Parathyroid adenoma (tissue), 2 donors: ENCODE measurements around the gene TTF2.
A peak's percentile ranks its signal among the peaks of the same experiment; 100 is the strongest.

Experiments
- H2AFZ ChIP-seq: fragments of 300-600 bp; sonication (generic); one replicate; pipeline ENCODE4 v1.7.0; 2017; ENCODE audit warnings: antibody characterized with exemption, mild to moderate bottlenecking
- H3K27ac ChIP-seq: fragments of 300-600 bp; sonication (generic); one replicate; pipeline ENCODE4 v1.7.0; 2017
- H3K27me3 ChIP-seq: fragments of 300-600 bp; sonication (generic); one replicate; pipeline ENCODE4 v1.7.0; 2017; ENCODE audit warnings: low read length; ENCODE audit not compliant: control insufficient read depth, insufficient read depth
- H3K36me3 ChIP-seq: fragments of 300-600 bp; sonication (generic); one replicate; pipeline ENCODE4 v1.7.0; 2017; ENCODE audit warnings: low read length; ENCODE audit not compliant: control insufficient read depth, insufficient read depth
- H3K4me1 ChIP-seq: fragments of 300-600 bp; sonication (generic); one replicate; pipeline ENCODE4 v1.7.0; 2017; ENCODE audit warnings: control low read depth
- H3K4me2 ChIP-seq: fragments of 300-600 bp; sonication (generic); one replicate; pipeline ENCODE4 v1.7.0; 2017; ENCODE audit warnings: low read length
- H3K4me3 ChIP-seq: fragments of 300-600 bp; sonication (generic); one replicate; pipeline ENCODE4 v1.7.0; 2017; ENCODE audit warnings: low read depth, low read length
- H3K79me2 ChIP-seq: fragments of 300-600 bp; sonication (generic); one replicate; pipeline ENCODE4 v1.7.0; 2017; ENCODE audit warnings: control low read depth
- H3K9ac ChIP-seq: fragments of 300-600 bp; sonication (generic); one replicate; pipeline ENCODE4 v1.7.0; 2017; ENCODE audit warnings: mild to moderate bottlenecking
- H3K9me3 ChIP-seq: fragments of 300-600 bp; sonication (generic); one replicate; pipeline ENCODE4 v1.7.0; 2017; ENCODE audit warnings: low read length; ENCODE audit not compliant: control insufficient read depth
- TF ChIP-seq, protein P1 (sequence below): fragments of 300-600 bp; sonication (generic); IDR thresholded peaks from one replicate; pipeline ENCODE4 v1.7.0; 2017; ENCODE audit warnings: antibody characterized with exemption, mild to moderate bottlenecking
- donor health status: primary hyperparathyroidism.

The TTF2 gene

DNA sequence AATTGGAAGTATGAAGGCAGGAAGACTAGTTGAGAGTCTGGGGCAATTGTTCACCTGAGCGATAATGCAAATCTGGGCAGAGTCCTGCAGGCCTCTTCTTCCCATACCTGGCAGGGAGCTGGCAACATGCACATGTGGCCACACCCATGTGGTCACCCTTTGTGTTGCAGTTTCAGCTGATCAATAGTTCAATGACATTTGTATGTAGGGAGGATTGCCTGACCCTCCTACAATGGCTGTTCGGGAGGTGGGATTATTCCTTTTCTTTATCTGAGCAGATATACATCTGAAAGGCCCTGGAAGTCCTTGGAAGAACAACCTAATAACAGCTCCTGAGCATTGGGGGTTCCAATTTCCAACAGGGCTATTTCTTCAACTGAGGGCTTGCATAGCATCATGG lies 76.6 kb downstream of the TTF2 start:
- Histone ChIP-seq H3K36me3 (no peaks in the 10 kb centered on the region), H3K27me3 (no peaks in the 10 kb centered on the region), H3K4me3 (no peak overlapping the region), H3K9me3 (no peaks in the 10 kb centered on the region), H3K9ac (no peak overlapping the region), H2AFZ (no peak overlapping the region), H3K27ac (no peak overlapping the region), H3K4me1 (no peaks in the 10 kb centered on the region), H3K4me2 (peak overlapping the region; percentile 53), H3K79me2 (no peaks in the 10 kb centered on the region)
- TF ChIP-seq, protein P1, sequence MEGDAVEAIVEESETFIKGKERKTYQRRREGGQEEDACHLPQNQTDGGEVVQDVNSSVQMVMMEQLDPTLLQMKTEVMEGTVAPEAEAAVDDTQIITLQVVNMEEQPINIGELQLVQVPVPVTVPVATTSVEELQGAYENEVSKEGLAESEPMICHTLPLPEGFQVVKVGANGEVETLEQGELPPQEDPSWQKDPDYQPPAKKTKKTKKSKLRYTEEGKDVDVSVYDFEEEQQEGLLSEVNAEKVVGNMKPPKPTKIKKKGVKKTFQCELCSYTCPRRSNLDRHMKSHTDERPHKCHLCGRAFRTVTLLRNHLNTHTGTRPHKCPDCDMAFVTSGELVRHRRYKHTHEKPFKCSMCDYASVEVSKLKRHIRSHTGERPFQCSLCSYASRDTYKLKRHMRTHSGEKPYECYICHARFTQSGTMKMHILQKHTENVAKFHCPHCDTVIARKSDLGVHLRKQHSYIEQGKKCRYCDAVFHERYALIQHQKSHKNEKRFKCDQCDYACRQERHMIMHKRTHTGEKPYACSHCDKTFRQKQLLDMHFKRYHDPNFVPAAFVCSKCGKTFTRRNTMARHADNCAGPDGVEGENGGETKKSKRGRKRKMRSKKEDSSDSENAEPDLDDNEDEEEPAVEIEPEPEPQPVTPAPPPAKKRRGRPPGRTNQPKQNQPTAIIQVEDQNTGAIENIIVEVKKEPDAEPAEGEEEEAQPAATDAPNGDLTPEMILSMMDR, result no peak

DNA sequence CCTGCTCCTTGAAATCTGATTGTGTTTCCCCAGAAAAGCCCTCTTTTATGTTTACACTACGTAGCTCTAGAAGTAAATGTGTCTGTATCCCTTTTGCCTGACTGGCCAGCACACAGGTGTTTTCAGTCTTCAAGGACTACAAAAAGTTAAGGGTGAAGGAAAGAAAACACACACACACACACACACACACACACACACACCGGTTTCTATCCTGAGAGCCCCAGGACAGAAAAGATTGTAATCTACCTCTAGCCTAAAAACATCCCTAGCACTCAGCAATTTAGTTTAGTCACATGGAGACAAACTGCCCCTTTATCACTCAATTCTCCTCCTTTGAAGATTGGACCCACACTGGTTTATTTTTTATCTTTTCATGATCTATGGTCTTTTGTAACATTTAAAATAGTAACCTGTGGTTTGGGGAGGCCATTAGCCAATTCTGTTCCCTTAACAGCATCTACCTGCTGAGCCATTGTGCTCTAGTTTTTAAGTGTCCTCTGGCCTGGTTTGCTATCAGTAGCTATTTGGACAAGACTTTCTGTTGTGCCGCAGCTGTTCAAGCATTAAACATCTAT lies 77.2 kb downstream of the TTF2 start:
- H3K79me2 ChIP-seq, result no peaks in the 10 kb centered on the region
- peak overlapping the region; percentile 53 for H3K4me2 ChIP-seq
- H3K9ac ChIP-seq, result no peak overlapping the region
- no peaks in the 10 kb centered on the region for H3K36me3 ChIP-seq
- TF ChIP-seq, protein P1, result no peak
- H3K9me3 ChIP-seq, result no peaks in the 10 kb centered on the region
- H3K4me3 ChIP-seq, result no peak overlapping the region
- H3K4me1 ChIP-seq, result no peaks in the 10 kb centered on the region
- no peaks in the 10 kb centered on the region for H3K27me3 ChIP-seq
- no peak overlapping the region for H3K27ac ChIP-seq
- no peak overlapping the region for H2AFZ ChIP-seq

DNA sequence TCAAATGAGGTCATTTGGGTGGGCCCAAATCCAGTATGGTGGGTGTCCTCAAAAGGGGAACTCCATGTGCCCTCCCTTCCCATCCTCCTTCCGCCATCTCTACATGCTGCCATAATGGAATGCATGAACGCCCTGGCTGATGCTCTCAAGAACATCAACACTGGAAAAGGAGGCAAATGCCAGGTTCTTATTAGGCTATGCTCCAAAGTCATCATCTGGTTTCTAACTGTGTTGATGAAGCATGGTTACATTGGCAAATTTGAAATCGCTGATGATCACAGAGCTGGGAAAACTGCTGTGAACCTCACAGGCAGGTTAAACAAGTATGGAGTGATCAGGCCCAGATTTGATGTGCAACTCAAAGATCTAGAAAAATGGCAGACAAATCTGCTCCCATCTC lies 78.0 kb downstream of the TTF2 start:
- Histone ChIP-seq H3K4me3 (no peak overlapping the region), H3K4me1 (no peaks in the 10 kb centered on the region), H3K36me3 (no peaks in the 10 kb centered on the region), H3K27ac (no peak overlapping the region), H2AFZ (no peak overlapping the region), H3K9ac (no peak overlapping the region), H3K4me2 (no peak overlapping the region), H3K9me3 (no peaks in the 10 kb centered on the region), H3K79me2 (no peaks in the 10 kb centered on the region), H3K27me3 (no peaks in the 10 kb centered on the region)
- TF ChIP-seq, protein P1, result no peak

DNA sequence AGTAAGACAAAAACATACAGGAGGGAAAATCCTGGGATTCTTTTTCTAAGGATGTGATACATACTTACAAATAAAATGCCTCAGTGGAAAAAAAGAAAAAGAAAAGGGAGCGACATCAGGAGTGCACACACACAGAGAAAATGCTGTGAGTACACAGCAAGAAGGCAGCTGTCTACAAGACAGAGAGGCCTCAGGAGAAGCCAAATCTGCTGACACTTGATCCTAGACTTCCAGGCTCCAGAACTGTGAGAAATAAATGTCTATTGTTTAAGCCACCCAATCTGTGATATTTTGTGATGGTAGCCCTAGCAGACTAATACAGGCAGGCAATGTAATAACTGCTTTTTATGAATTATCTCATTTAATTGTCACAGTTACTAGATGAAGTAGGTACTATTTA lies 78.4 kb downstream of the TTF2 start:
- H3K4me2 ChIP-seq, result no peak overlapping the region
- H3K36me3 ChIP-seq, result no peaks in the 10 kb centered on the region
- no peak overlapping the region for H3K9ac ChIP-seq
- H2AFZ ChIP-seq, result no peak overlapping the region
- H3K27me3 ChIP-seq, result no peaks in the 10 kb centered on the region
- H3K4me1 ChIP-seq, result no peaks in the 10 kb centered on the region
- no peak overlapping the region for H3K27ac ChIP-seq
- TF ChIP-seq, protein P1, result no peak
- H3K4me3 ChIP-seq, result no peak overlapping the region
- H3K79me2 ChIP-seq, result no peaks in the 10 kb centered on the region
- H3K9me3 ChIP-seq, result no peaks in the 10 kb centered on the region

DNA sequence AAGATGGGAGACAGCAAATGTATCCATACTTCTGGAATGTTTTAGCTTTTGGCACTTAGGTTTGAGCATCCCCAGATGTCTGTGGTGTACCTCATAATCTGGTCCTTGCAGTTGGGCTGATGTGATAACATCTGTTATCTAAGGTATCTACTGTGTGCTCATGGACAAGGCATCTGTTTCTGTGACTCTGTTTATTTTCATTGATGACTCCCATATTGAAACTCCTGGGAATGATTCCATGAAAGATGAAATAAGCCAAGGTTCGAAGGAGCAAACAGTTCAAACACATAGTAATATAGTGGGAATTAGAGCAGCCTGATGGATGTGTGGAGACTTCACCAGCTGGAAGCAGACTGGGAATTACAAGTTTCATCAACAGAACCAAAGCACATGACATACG lies 82.1 kb downstream of the TTF2 start:
- Histone ChIP-seq H3K27me3 (no peaks in the 10 kb centered on the region), H3K36me3 (no peaks in the 10 kb centered on the region), H3K79me2 (no peaks in the 10 kb centered on the region), H3K9me3 (no peaks in the 10 kb centered on the region), H3K27ac (no peak overlapping the region), H3K4me1 (peaks cover 2% of the 10 kb centered on the region), H3K4me3 (no peak overlapping the region), H3K4me2 (no peak overlapping the region), H3K9ac (no peak overlapping the region), H2AFZ (no peak overlapping the region)
- TF ChIP-seq, protein P1, result no peak
